Measurements from ENCODE around the gene PABPC1L.

DNA sequence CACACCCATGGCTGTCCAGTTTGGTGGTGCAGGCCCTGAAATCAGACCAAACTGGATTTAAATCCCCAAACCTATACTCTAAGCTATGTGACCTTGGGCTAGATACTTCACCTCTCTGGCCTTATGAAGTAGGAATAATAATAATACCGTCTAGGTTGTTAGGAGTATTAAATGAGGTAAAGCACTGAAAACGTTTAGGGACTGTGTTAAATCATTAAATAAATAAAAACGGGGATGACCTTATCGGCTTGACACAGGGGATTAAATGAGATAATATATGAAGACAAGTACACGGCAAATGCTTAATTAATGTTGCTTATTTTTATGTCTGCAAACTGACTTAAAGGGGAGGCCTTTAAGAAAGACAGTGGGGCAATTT, 55.8 kb downstream of the PABPC1L start:
- no peak for TF ChIP-seq POLR2AphosphoS5 (IDR thresholded peaks at IDR 0.05; ENCODE audit: borderline replicate concordance, low read depth, low read length)
- no peak for TF ChIP-seq EZH2 (IDR thresholded peaks at IDR 0.05)
- no peak for TF ChIP-seq FOXP2 (optimal IDR thresholded peaks at IDR 0.05; ENCODE audit: control extremely low read depth, extremely low read length, insufficient read depth)

Data from SK-N-MC (cell line).